Measurements from ENCODE around the gene IFNG-AS1.

GRCh38 chr12:68028647-68029046 lies 39.4 kb downstream of the IFNG-AS1 start:
- TF ChIP-seq CTCF (IDR thresholded peaks at IDR 0.05) (no peak), POLR2A (IDR thresholded peaks at IDR 0.05) (no peak)
